BLaER1 (cell line): ENCODE data around the gene FANCF.

Experiments
- H3K27ac ChIP-seq: shearing (Covaris generic); formaldehyde crosslinking; 2 replicates; pipeline ENCODE4 v1.8.1; 2022
- H3K27me3 ChIP-seq: shearing (Covaris generic); formaldehyde crosslinking; 2 replicates; pipeline ENCODE4 v1.8.1; 2022
- H3K36me3 ChIP-seq: shearing (Covaris generic); formaldehyde crosslinking; 2 replicates; pipeline ENCODE4 v1.8.1; 2022
- H3K4me1 ChIP-seq: shearing (Covaris generic); formaldehyde crosslinking; 2 replicates; pipeline ENCODE4 v1.8.1; 2022
- H3K4me2 ChIP-seq: shearing (Covaris generic); formaldehyde crosslinking; 2 replicates; pipeline ENCODE4 v1.8.1; 2022
- H3K4me3 ChIP-seq: shearing (Covaris generic); formaldehyde crosslinking; 2 replicates; pipeline ENCODE4 v1.8.1; 2022
- H3K9ac ChIP-seq: shearing (Covaris generic); formaldehyde crosslinking; 2 replicates; pipeline ENCODE4 v1.8.1; 2022
- H3K9me3 ChIP-seq: shearing (Covaris generic); formaldehyde crosslinking; 2 replicates; pipeline ENCODE4 v1.8.1; 2022
- H4K20me1 ChIP-seq: shearing (Covaris generic); formaldehyde crosslinking; 2 replicates; pipeline ENCODE4 v1.8.1; 2022
- Cebpa-rat ChIP-seq: shearing (Covaris generic); IDR thresholded peaks from 2 replicates; pipeline ENCODE4 v1.8.1; 2022

FANCF gene, protein sequence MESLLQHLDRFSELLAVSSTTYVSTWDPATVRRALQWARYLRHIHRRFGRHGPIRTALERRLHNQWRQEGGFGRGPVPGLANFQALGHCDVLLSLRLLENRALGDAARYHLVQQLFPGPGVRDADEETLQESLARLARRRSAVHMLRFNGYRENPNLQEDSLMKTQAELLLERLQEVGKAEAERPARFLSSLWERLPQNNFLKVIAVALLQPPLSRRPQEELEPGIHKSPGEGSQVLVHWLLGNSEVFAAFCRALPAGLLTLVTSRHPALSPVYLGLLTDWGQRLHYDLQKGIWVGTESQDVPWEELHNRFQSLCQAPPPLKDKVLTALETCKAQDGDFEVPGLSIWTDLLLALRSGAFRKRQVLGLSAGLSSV

DNA sequence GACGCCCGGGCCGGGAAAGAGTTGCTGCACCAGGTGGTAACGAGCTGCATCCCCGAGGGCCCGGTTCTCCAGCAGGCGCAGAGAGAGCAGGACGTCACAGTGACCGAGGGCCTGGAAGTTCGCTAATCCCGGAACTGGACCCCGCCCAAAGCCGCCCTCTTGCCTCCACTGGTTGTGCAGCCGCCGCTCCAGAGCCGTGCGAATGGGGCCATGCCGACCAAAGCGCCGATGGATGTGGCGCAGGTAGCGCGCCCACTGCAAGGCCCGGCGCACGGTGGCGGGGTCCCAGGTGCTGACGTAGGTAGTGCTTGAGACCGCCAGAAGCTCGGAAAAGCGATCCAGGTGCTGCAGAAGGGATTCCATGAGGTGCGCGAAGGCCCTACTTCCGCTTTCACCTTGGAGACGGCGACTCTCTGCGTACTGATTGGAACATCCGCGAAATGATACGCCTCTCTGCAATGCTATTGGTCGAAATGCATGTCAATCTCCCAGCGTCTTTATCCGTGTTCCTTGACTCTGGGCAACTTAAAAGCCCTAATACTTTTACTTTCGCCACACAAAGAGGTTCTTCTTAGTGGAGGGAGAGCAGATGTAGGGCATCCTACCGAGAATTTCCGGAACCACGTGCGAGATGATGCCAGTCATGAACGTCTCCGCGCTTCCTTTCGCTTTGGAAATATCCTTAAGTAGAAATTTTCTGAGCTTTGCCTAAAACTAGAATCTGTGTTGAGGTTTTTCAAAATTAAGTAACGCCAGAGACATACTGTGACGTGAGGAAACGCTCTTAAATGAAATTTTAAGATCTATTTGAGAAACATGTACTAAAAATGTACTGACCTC lies at the start of gene FANCF:
Gene FANCF (minus strand): TSS at position 376 of the 840 bp plus-strand sequence. CDS start 13 bp downstream, at position 363.
- H3K27me3 ChIP-seq = no peaks in the 10 kb centered on the region
- H3K27ac ChIP-seq = peak within 1 kb of the TSS; percentile 94
- no peaks in the 10 kb centered on the region for H3K9me3 ChIP-seq
- H4K20me1 ChIP-seq = peaks cover 12% of the 10 kb centered on the region; the same call in 1 of the 2 replicates
- H3K4me3 ChIP-seq = peak within 1 kb of the TSS; percentile 81
- H3K4me2 ChIP-seq = peak within 1 kb of the TSS; percentile 92
- no peak for TF ChIP-seq Cebpa-rat
- peak within 1 kb of the TSS; percentile 91 for H3K9ac ChIP-seq
- peaks cover 22% of the 10 kb centered on the region for H3K4me1 ChIP-seq
- H3K36me3 ChIP-seq = peaks cover 6% of the 10 kb centered on the region; the same call in 1 of the 2 replicates

DNA sequence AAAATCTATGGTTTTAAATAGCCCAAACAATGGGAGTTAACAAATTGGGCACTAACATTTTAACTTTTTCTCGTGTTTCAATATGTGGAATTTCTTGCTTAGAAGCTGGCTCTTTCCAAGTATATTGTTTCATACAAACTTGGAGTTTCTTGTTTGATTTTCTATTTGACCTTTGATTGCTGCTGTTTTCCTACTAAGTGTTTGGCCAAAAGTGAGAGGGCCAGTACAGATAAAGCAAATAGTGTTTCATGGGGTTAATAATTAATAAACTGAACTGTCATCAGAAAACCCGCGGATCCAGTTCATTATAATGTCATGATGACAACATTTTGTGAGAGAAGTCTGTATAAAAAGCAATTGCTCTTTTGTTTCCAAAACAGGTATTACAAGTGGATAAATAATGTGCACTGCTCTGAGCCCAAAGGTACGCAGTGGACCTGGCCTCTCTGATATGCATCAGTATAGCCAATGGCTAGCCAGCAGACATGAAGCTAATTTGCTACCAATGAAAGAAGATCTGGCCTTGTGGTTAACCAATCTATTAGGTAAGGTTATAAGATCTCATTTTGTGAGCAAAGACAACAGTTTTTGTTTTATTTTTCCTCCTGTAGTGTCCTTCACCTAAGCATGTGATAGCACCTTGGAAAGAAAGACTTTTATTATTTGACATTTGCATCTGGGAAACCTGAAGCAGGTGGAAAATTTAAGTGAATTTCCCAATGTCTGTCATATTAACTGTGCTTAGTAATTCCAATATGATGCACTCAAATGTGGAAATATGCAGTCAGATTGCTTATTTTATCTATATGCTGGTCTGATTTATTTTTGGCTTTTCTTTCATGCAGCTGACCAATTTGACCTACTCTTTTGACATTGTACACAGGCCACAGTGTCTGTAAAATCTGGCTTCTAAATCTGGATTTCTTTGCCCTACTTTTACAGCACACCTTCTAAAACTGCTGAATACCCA lies 49.1 kb upstream of the FANCF start:
- no peak overlapping the region for H3K9ac ChIP-seq
- H3K27me3 ChIP-seq = no peaks in the 10 kb centered on the region
- no peak overlapping the region for H3K4me3 ChIP-seq
- H4K20me1 ChIP-seq = no peaks in the 10 kb centered on the region
- no peak overlapping the region for H3K4me2 ChIP-seq
- no peaks in the 10 kb centered on the region for H3K9me3 ChIP-seq
- TF ChIP-seq Cebpa-rat = no peak
- H3K4me1 ChIP-seq = no peaks in the 10 kb centered on the region
- no peaks in the 10 kb centered on the region for H3K36me3 ChIP-seq
- H3K27ac ChIP-seq = no peak overlapping the region

- no peak for TF ChIP-seq Cebpa-rat
- no peak overlapping the region for H3K27ac ChIP-seq
- H3K9ac ChIP-seq = no peak overlapping the region
- no peaks in the 10 kb centered on the region for H3K27me3 ChIP-seq
- no peaks in the 10 kb centered on the region for H4K20me1 ChIP-seq
- H3K9me3 ChIP-seq = peaks cover 3% of the 10 kb centered on the region; the same call in 1 of the 2 replicates
- H3K4me1 ChIP-seq = peaks cover 7% of the 10 kb centered on the region; the same call in 1 of the 2 replicates
- H3K36me3 ChIP-seq = no peaks in the 10 kb centered on the region
- no peak overlapping the region for H3K4me3 ChIP-seq
- H3K4me2 ChIP-seq = no peak overlapping the region
Observed at GRCh38 chr11:22671751-22672150, 46.1 kb upstream of the FANCF start.

DNA sequence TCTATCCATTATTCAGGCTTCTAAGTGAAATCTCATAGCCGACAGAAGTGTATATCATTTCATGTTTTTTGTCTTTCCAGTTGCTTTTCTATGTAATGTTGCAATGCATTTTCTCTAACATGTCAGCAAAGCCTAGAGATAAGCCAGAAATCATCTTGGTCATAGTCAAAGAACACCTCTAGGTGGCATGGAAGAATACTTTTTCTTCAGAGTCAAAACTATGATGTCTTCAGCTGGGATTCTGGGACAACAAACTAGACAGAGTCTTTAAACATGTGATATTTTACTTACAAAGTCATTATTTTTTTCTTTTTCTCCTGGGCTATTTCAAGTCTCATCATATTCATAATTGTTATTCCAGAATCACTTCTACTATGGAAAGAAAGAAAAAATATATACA lies 45.2 kb upstream of the FANCF start:
- no peak overlapping the region for H3K9ac ChIP-seq
- H3K4me2 ChIP-seq = no peak overlapping the region

DNA sequence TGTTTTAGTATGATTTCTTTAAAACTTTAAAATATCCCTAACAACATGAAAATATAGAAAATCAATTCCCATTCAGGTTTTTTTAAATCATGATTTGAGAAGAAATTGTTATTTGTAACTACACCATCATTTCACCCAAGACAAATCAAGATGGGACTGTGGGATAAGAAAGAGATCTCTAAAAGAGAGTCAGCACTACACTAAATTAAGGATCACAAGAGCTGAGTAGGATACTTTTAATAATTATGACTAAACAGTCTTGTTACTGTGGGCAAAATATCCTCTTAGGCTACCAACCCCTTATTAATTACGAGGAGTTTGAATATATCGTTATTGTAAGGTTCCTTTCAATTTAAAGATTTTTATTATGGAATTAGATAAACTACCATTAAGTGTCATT lies 43.7 kb upstream of the FANCF start:
- H3K27me3 ChIP-seq = no peaks in the 10 kb centered on the region
- no peak overlapping the region for H3K4me2 ChIP-seq
- no peak overlapping the region for H3K27ac ChIP-seq
- H3K4me3 ChIP-seq = no peak overlapping the region
- H3K36me3 ChIP-seq = no peaks in the 10 kb centered on the region
- H3K9ac ChIP-seq = no peak overlapping the region
- no peaks in the 10 kb centered on the region for H4K20me1 ChIP-seq
- H3K4me1 ChIP-seq = peaks cover 7% of the 10 kb centered on the region; the same call in 1 of the 2 replicates
- TF ChIP-seq Cebpa-rat = no peak
- peaks cover 5% of the 10 kb centered on the region; the same call in 1 of the 2 replicates for H3K9me3 ChIP-seq

More for the DNA sequence above, 45.2 kb upstream of the FANCF start:
- Histone ChIP-seq H3K36me3 (no peaks in the 10 kb centered on the region), H4K20me1 (no peaks in the 10 kb centered on the region), H3K27me3 (no peaks in the 10 kb centered on the region), H3K4me1 (peaks cover 7% of the 10 kb centered on the region; the same call in 1 of the 2 replicates), H3K27ac (no peak overlapping the region), H3K4me3 (no peak overlapping the region), H3K9me3 (peaks cover 5% of the 10 kb centered on the region; the same call in 1 of the 2 replicates)
- no peak for TF ChIP-seq Cebpa-rat

GRCh38 chr11:22668005-22668796 lies 42.6 kb upstream of the FANCF start:
- peaks cover 5% of the 10 kb centered on the region; the same call in 1 of the 2 replicates for H3K9me3 ChIP-seq
- no peak for TF ChIP-seq Cebpa-rat
- H3K27me3 ChIP-seq = no peaks in the 10 kb centered on the region
- H3K9ac ChIP-seq = no peak overlapping the region
- peak overlapping the region; percentile 10; the same call in 1 of the 2 replicates for H3K4me2 ChIP-seq
- no peaks in the 10 kb centered on the region for H3K36me3 ChIP-seq
- no peaks in the 10 kb centered on the region for H4K20me1 ChIP-seq
- H3K4me3 ChIP-seq = no peak overlapping the region
- peaks cover 7% of the 10 kb centered on the region; the same call in 1 of the 2 replicates for H3K4me1 ChIP-seq
- H3K27ac ChIP-seq = no peak overlapping the region

- Histone ChIP-seq H3K4me2 (no peak overlapping the region), H3K9ac (no peak overlapping the region), H3K4me3 (no peak overlapping the region), H3K27ac (no peak overlapping the region), H3K27me3 (no peaks in the 10 kb centered on the region), H3K36me3 (no peaks in the 10 kb centered on the region), H4K20me1 (no peaks in the 10 kb centered on the region), H3K4me1 (peaks cover 7% of the 10 kb centered on the region; the same call in 1 of the 2 replicates), H3K9me3 (peaks cover 5% of the 10 kb centered on the region; the same call in 1 of the 2 replicates)
- no peak for TF ChIP-seq Cebpa-rat
Observed at GRCh38 chr11:22666688-22667439, 41.2 kb upstream of the FANCF start.

GRCh38 chr11:22666325-22666687 lies 40.7 kb upstream of the FANCF start, which contains the start of gene GAS2:
TSS of gene GAS2 (plus strand) at chr11:22666611. CDS start at chr11:22674870, 8,259 bp downstream.
- Histone ChIP-seq H3K27ac (no peak within 1 kb of the TSS), H3K9ac (no peak within 1 kb of the TSS), H3K9me3 (peaks cover 5% of the 10 kb centered on the region; the same call in 1 of the 2 replicates), H3K4me2 (no peak within 1 kb of the TSS), H3K36me3 (no peaks in the 10 kb centered on the region), H4K20me1 (no peaks in the 10 kb centered on the region), H3K27me3 (no peaks in the 10 kb centered on the region), H3K4me3 (no peak within 1 kb of the TSS), H3K4me1 (peaks cover 7% of the 10 kb centered on the region; the same call in 1 of the 2 replicates)
- no peak for TF ChIP-seq Cebpa-rat
